GM18508 (cell line): ENCODE measurements around the gene SYNE2.

Experiments
- ATAC-seq: cut with Tn5 transposase; IDR thresholded peaks from one replicate; pipeline ENCODE4 v1.9.1; 2021; ENCODE audit warnings: moderate number of reproducible peaks; ENCODE audit not compliant: insufficient read depth, unreplicated experiment

The SYNE2 gene

GRCh38 chr14:63949696-63950095, 96.9 kb downstream of the SYNE2 start:
- no peak for ATAC-seq

GRCh38 chr14:63951021-63951420, 98.2 kb downstream of the SYNE2 start:
- no peak for ATAC-seq

- no peak for ATAC-seq
Measured at GRCh38 chr14:63951429-63951828, 98.6 kb downstream of the SYNE2 start.

GRCh38 chr14:63952053-63952932, 99.5 kb downstream of the SYNE2 start:
- ATAC-seq: no peak

- ATAC-seq: no peak
Measured at GRCh38 chr14:63952933-63953437, 100.2 kb downstream of the SYNE2 start.

GRCh38 chr14:63956326-63956725, 103.5 kb downstream of the SYNE2 start:
- ATAC-seq: no peak

- no peak for ATAC-seq
Measured at GRCh38 chr14:63960926-63961567, 108.2 kb downstream of the SYNE2 start.

GRCh38 chr14:63962906-63963305, 110.1 kb downstream of the SYNE2 start:
- ATAC-seq: no peak

- ATAC-seq: no peak
Measured at GRCh38 chr14:63963439-63963838, 110.6 kb downstream of the SYNE2 start.

- ATAC-seq: no peak
Measured at GRCh38 chr14:63964113-63964512, 111.3 kb downstream of the SYNE2 start.

- ATAC-seq: no peak
Measured at GRCh38 chr14:63966407-63966806, 113.6 kb downstream of the SYNE2 start.

GRCh38 chr14:63972323-63972932, 119.6 kb downstream of the SYNE2 start:
- no peak for ATAC-seq

GRCh38 chr14:63974176-63974575, 121.4 kb downstream of the SYNE2 start:
- ATAC-seq: no peak

GRCh38 chr14:63981569-63981968, 128.8 kb downstream of the SYNE2 start:
- no peak for ATAC-seq

GRCh38 chr14:63982156-63982555, 129.4 kb downstream of the SYNE2 start:
- no peak for ATAC-seq

- no peak for ATAC-seq
Measured at GRCh38 chr14:63982629-63983028, 129.8 kb downstream of the SYNE2 start.

- no peak for ATAC-seq
Measured at GRCh38 chr14:63986789-63987533, 134.2 kb downstream of the SYNE2 start.

- no peak for ATAC-seq
Measured at GRCh38 chr14:63988579-63988978, 135.8 kb downstream of the SYNE2 start.

GRCh38 chr14:63991833-63992232, 139.0 kb downstream of the SYNE2 start:
- no peak for ATAC-seq

GRCh38 chr14:63992858-63993257, 140.1 kb downstream of the SYNE2 start:
- no peak for ATAC-seq
